Neural cell (in vitro differentiated cells): Measurements from ENCODE around the gene PTTG1. TPM values are rescaled to one million over a fixed set of nuclear protein-coding genes. Genes with fewer than 3 reads are reported as not detected.
A peak's percentile ranks its signal among the peaks of the same experiment; 100 is the strongest.

Experiments used
- H2AFZ ChIP-seq: fragments of 200-600, 300-800 bp; sonication (generic), shearing (Covaris generic); 2 replicates; pipeline ENCODE4 v1.6.0; 2014; ENCODE audit warnings: low read depth, mild to moderate bottlenecking, antibody characterized with exemption, low read length, moderate library complexity
- H3F3A ChIP-seq: fragments of 200-600 bp; shearing (Covaris generic); 2 replicates; pipeline ENCODE4 v1.6.1; 2016; ENCODE audit warnings: mild to moderate bottlenecking, moderate library complexity, mixed read lengths, antibody characterized with exemption, low read length; ENCODE audit not compliant: insufficient read depth, poor library complexity, severe bottlenecking
- H3K27ac ChIP-seq: fragments of 200-600, 300-800 bp; sonication (generic), shearing (Covaris generic); 2 replicates; pipeline ENCODE4 v1.5.1; 2014; ENCODE audit warnings: mild to moderate bottlenecking, low read length, moderate library complexity
- H3K27me3 ChIP-seq: fragments of 300-800, 200-600 bp; sonication (generic), shearing (Covaris generic); 2 replicates; pipeline ENCODE4 v1.6.0; 2014; ENCODE audit warnings: mild to moderate bottlenecking, low read depth, low read length, moderate library complexity; ENCODE audit not compliant: insufficient read depth
- H3K36me3 ChIP-seq: fragments of 300-800, 200-600 bp; sonication (generic), shearing (Covaris generic); 2 replicates; pipeline ENCODE4 v1.5.1; 2014; ENCODE audit warnings: mild to moderate bottlenecking, antibody characterized with exemption, low read length, moderate library complexity; ENCODE audit not compliant: insufficient read depth
- H3K4me2 ChIP-seq: fragments of 300-800, 200-600 bp; sonication (generic), shearing (Covaris generic); 2 replicates; pipeline ENCODE4 v1.6.0; 2014; ENCODE audit warnings: mild to moderate bottlenecking, low read length
- H3K4me3 ChIP-seq: fragments of 300-800, 200-600 bp; sonication (generic), shearing (Covaris generic); 2 replicates; pipeline ENCODE4 v1.5.1; 2014; ENCODE audit warnings: mild to moderate bottlenecking, low read length, moderate library complexity
- H3K79me2 ChIP-seq: fragments of 200-600 bp; shearing (Covaris generic); replicated peaks from 2 replicates; pipeline ENCODE4 v1.6.0; 2014; ENCODE audit warnings: mild to moderate bottlenecking, low read length, moderate library complexity; ENCODE audit not compliant: insufficient read depth
- H3K9ac ChIP-seq: fragments of 300-800, 200-600 bp; sonication (generic), shearing (Covaris generic); 2 replicates; pipeline ENCODE4 v1.6.1; 2016; ENCODE audit warnings: mild to moderate bottlenecking, low read length, mixed read lengths
- H3K9me2 ChIP-seq: fragments of 200-600 bp; shearing (Covaris generic); 2 replicates; pipeline ENCODE4 v1.6.1; 2016; ENCODE audit warnings: mild to moderate bottlenecking, low read length, mixed read lengths; ENCODE audit not compliant: insufficient read depth
- H3K9me3 ChIP-seq: fragments of 200-600, 300-800 bp; sonication (generic), shearing (Covaris generic); 2 replicates; pipeline ENCODE4 v1.6.1; 2016; ENCODE audit warnings: mild to moderate bottlenecking, mixed run types, low read length, moderate library complexity, mixed read lengths
- H4K20me1 ChIP-seq: fragments of 200-600 bp; shearing (Covaris generic); 2 replicates; pipeline ENCODE4 v1.6.1; 2016; ENCODE audit warnings: mild to moderate bottlenecking, mixed run types; ENCODE audit not compliant: insufficient read depth
- CTCF ChIP-seq: fragments of 450-650 bp; IDR thresholded peaks from 2 replicates; pipeline ENCODE4 v1.5.1; 2014; ENCODE audit warnings: antibody characterized with exemption, mild to moderate bottlenecking, moderate library complexity; ENCODE audit not compliant: poor library complexity, severe bottlenecking
- EP300 ChIP-seq: fragments of 450-650 bp; conservative IDR thresholded peaks from 2 replicates; pipeline ENCODE4 v1.6.1; 2014; ENCODE audit warnings: antibody characterized with exemption, mild to moderate bottlenecking, moderate library complexity; ENCODE audit not compliant: poor library complexity, severe bottlenecking
- EZH2 ChIP-seq: fragments of 200-600, 300-800 bp; shearing (Covaris generic), sonication (generic); IDR thresholded peaks from 2 replicates; pipeline ENCODE4 v1.6.1; 2014; ENCODE audit warnings: antibody characterized with exemption, low read length, borderline replicate concordance, mild to moderate bottlenecking; ENCODE audit not compliant: insufficient read depth, poor library complexity, severe bottlenecking
- MXI1 ChIP-seq: fragments of 450-650 bp; conservative IDR thresholded peaks from 2 replicates; pipeline ENCODE4 v1.6.1; 2014; ENCODE audit warnings: antibody characterized with exemption, mild to moderate bottlenecking; ENCODE audit not compliant: poor library complexity, severe bottlenecking
- POLR2AphosphoS5 ChIP-seq: IDR thresholded peaks from 2 replicates; pipeline ENCODE4 v1.6.1; 2012
- RAD21 ChIP-seq: fragments of 450-650 bp; conservative IDR thresholded peaks from 2 replicates; pipeline ENCODE4 v1.6.1; 2014; ENCODE audit warnings: antibody characterized with exemption, mild to moderate bottlenecking, moderate library complexity
- REST ChIP-seq: IDR thresholded peaks from 2 replicates; pipeline ENCODE4 v1.6.1; 2012; ENCODE audit warnings: borderline replicate concordance
- SMC3 ChIP-seq: fragments of 450-650 bp; conservative IDR thresholded peaks from 2 replicates; pipeline ENCODE4 v1.6.1; 2014; ENCODE audit warnings: antibody characterized with exemption, mild to moderate bottlenecking, moderate library complexity; ENCODE audit not compliant: poor library complexity
- TAF1 ChIP-seq: IDR thresholded peaks from 2 replicates; pipeline ENCODE4 v1.6.1; 2012; ENCODE audit warnings: low read depth
- polyA minus RNA-seq: library from RNA; depleted of rRNA, polyadenylated mRNA; stranded (reverse); fragments of >200 nt; gene quantifications from 2 replicates; pipeline ENCODE4 v1.2.3, GENCODE V29; 2014
- polyA plus RNA-seq: library from polyadenylated mRNA; depleted of rRNA; stranded (reverse); fragments of >200 nt; gene quantifications from 2 replicates; pipeline ENCODE4 v1.2.3, GENCODE V29; 2014

PTTG1 gene
- polyA plus RNA-seq (42.6 and 43.2 TPM in 2 replicates), polyA minus RNA-seq (16.2 and 20.7 TPM in 2 replicates)

- Histone ChIP-seq H3K9me3 (no peaks in the 10 kb centered on the region), H3K4me2 (peak within 1 kb of the TSS; percentile 65), H3K79me2 (peaks cover 38% of the 10 kb centered on the region), H3K27me3 (no peaks in the 10 kb centered on the region), H3K9ac (peak within 1 kb of the TSS; percentile 20), H3K27ac (no peak within 1 kb of the TSS), H3K36me3 (no peaks in the 10 kb centered on the region), H3K9me2 (no peaks in the 10 kb centered on the region), H2AFZ (no peak within 1 kb of the TSS), H3K4me3 (peak within 1 kb of the TSS; percentile 72), H4K20me1 (no peaks in the 10 kb centered on the region), H3F3A (no peaks in the 10 kb centered on the region)
- TF ChIP-seq TAF1 (no peak), POLR2AphosphoS5 (peak; percentile 34), MXI1 (peak; percentile 80), EZH2 (no peak), RAD21 (peak; percentile 44), EP300 (no peak), REST (no peak), CTCF (no peak), SMC3 (peak; percentile 26)
Observed at GRCh38 chr5:160421625-160422258, at the start of gene PTTG1. PTTG1 (plus strand) TSS chr5:160421855; CDS start chr5:160422313, 458 bp downstream.

- no peak for TF ChIP-seq TAF1
- TF ChIP-seq RAD21 = no peak
- no peak for TF ChIP-seq POLR2AphosphoS5
- TF ChIP-seq MXI1 = no peak
- no peak for TF ChIP-seq REST
- TF ChIP-seq EP300 = no peak
- no peak overlapping the region for H3K9ac ChIP-seq
- H3K27ac ChIP-seq = no peak overlapping the region
- no peaks in the 10 kb centered on the region for H3K9me2 ChIP-seq
- H3K36me3 ChIP-seq = no peaks in the 10 kb centered on the region
- no peak overlapping the region for H3K4me2 ChIP-seq
- no peak overlapping the region for H3K4me3 ChIP-seq
- H4K20me1 ChIP-seq = no peaks in the 10 kb centered on the region
- no peaks in the 10 kb centered on the region for H3K9me3 ChIP-seq
- H3K79me2 ChIP-seq = no peaks in the 10 kb centered on the region
- H2AFZ ChIP-seq = no peak overlapping the region
- H3K27me3 ChIP-seq = peaks cover 5% of the 10 kb centered on the region
- H3F3A ChIP-seq = no peaks in the 10 kb centered on the region
Observed at GRCh38 chr5:160375166-160375565, 46.5 kb upstream of the PTTG1 start.
